Stimulated activated CD8-positive, alpha-beta memory T cell treated with anti-CD3 and anti-CD28 coated beads, Interleukin-4, amount 100 ng/mL, for 1 hour (primary cell): Measurements from ENCODE around the gene YIF1A.

ENCODE experiments used
- DNase-seq, 2 donors: peaks; one replicate each; pipeline ENCODE4 v3.0.0-alpha.2; 2020; ENCODE audit warnings: low read depth in 2 of 2, low spot score in 1 of 2

YIF1A gene

DNA sequence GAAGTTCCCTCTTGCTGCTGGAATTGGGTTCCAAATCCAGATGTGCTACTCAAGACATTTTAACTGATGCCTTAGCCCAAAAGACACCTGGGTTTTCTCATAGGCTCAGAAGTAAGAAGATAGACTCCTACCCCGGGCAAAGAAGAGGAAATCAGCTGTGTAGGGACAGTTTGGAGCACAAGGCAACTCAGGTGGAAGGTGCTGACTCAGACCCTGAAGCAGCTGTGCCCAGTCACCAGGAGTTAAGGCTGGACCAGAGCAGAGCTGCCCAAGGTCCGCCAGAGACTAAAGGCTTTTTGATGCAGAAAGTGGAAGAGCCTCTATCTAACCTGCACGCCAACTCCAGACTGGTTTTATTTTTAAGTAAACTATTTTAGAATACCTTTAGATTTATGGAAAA, 41.1 kb downstream of the YIF1A start:
- DNase-seq = no peak

DNA sequence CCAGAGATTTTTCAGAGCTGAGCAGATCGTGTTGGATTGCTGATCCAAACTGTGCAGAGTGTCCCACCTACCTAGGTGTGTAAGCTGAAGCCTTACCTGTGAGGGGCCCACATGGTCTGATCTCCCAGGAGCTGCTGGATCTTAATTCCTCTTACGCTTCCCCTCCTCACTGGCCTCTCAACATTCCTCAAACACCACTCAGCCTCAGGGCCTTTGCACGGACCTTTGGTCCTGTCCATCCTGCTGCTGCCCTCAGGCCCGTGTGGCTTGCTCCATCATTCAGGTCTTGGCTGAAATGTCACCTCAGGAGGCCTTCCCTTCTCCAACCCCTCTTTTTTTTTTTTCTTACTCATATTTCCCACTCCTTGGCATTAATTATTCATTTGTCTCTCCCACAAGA, 41.6 kb downstream of the YIF1A start:
- DNase-seq = no peak

GRCh38 chr11:66243782-66244535, 45.0 kb downstream of the YIF1A start:
- no peak for DNase-seq

GRCh38 chr11:66242095-66242765, 46.7 kb downstream of the YIF1A start:
- DNase-seq = no peak

- DNase-seq = no peak
Observed at GRCh38 chr11:66240781-66241136, 48.2 kb downstream of the YIF1A start.

DNA sequence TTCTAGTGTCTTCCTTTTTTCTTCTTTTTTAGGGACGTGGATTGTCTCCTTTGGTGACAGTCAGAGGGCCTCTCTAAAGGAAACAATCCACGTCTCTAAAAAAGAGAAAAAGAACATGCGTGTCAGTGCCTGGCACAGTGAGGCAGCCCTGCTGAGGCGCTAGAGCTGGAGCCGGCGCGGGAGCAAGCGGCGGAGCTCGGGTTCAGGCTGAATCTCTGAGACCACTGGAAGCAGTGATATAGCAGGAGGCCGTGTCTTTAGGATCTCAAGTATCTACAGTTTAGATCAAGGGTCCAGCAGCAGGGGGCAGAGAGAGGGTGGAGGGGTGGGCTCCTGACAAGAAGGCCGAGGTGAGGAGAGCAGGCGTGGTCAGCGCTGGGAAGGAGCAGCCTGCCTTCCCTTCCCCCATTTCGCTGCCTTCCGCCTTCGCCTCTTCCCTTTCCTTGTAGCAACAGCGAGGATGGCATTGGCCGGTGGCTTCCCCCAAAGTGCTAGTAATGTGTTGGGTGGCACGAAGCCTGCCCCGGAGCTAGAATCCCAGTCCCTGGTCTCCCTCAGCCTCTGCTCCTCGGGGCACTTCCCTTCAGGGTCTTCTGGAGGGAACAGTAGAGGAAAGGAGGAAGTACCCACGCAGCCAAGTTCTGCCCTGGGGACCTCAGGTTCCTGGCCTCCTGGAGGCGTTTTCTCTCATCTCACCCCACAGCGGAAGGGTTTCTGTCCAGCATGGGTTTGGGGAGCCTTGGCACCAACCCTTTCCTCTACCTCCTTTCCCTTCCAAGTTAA, 48.8 kb downstream of the YIF1A start:
- DNase-seq = no peak

DNA sequence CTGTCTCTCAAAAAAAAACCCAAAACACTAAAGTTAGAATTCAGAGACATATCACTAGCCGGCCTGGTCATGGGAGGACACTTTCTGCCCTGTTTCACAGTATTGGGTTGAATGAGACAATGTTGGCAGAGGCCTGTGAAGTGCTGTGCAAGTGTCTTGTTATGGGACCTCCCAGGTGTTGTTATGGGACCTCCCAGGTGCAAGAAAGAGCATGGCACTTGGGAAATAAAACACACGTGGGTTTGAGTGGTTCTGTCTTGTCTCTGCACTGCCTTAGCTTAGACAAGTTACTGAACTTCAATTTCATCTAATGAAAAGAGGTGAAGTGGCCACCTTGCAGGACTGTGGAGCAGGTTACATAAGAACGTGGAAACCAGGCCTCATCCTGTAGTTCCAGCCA, 49.4 kb downstream of the YIF1A start:
- DNase-seq = no peak

DNA sequence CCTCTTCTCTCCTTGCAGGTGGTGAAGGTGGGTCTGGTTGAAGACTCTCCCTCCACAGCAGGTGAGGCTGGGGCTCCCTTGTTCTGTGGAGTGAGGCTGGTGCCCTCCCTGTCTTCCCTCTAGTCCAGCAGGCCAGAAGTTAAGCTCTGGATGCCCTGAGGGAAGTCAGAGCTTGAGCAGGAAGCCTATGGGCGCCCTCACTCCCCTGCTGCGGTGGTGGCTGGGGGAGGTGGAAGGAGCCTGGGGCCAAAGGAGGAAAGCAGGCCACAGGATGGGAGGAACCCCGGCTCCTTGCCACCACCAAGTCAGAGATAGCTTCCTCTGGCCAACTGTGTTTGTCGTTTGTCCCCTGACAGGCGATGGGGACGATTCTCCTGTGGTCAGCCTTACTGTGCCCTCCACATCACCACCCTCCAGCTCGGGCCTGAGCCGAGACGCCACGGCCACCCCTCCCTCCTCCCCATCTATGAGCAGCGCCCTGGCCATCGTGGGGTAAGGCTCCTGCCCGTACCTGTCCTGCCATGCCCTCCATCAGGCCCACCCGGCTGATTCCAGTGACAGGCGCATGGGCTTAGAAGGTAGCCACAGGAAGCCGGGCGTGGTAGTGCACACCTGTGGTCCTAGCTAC, 50.0 kb downstream of the YIF1A start:
- no peak for DNase-seq

- no peak for DNase-seq
Observed at GRCh38 chr11:66237867-66238266, 51.1 kb downstream of the YIF1A start.

DNA sequence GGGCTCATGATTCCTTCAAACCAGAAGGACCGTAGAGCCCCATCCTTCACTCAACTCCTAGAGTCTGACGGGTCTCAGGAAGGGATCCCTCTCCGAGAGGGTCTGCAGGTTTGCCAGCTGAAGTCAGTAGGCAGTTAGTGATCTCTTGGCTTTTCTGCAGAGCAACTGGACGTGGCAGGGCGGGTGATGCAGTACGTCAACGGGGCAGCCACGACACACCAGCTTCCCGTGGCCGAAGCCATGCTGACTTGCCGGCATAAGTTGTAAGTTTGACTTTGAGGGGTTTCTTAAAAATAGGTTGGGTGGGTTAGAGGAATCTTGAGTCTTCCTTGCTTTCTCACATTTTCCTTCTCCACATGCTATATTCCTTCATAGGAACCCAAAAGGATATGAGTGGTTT, 53.8 kb downstream of the YIF1A start:
- no peak for DNase-seq
